Measurements from ENCODE around the gene SH3RF3.

Gene SH3RF3

GRCh38 chr2:109373791-109374547 is 245.0 kb downstream of the SH3RF3 start:
- TF ChIP-seq CTCF (IDR thresholded peaks at IDR 0.05; ENCODE audit: insufficient read depth, low read depth, low read length, missing control alignments), result no peak
- H3K4me3 ChIP-seq (ENCODE audit: low read length), result no peak overlapping the region
- DNase-seq (ENCODE audit: low read depth), result no peak

GRCh38 chr2:109374548-109375130 is 245.6 kb downstream of the SH3RF3 start:
- no peak overlapping the region for H3K4me3 ChIP-seq (ENCODE audit: low read length)
- no peak for TF ChIP-seq CTCF (IDR thresholded peaks at IDR 0.05; ENCODE audit: insufficient read depth, low read depth, low read length, missing control alignments)
- no peak for DNase-seq (ENCODE audit: low read depth)

GRCh38 chr2:109375131-109375561 is 246.1 kb downstream of the SH3RF3 start:
- DNase-seq (ENCODE audit: low read depth), result no peak
- H3K4me3 ChIP-seq (ENCODE audit: low read length), result no peak overlapping the region
- TF ChIP-seq CTCF (IDR thresholded peaks at IDR 0.05; ENCODE audit: insufficient read depth, low read depth, low read length, missing control alignments), result no peak

GRCh38 chr2:109375656-109376055 is 246.7 kb downstream of the SH3RF3 start:
- no peak overlapping the region for H3K4me3 ChIP-seq (ENCODE audit: low read length)
- no peak for DNase-seq (ENCODE audit: low read depth)
- no peak for TF ChIP-seq CTCF (IDR thresholded peaks at IDR 0.05; ENCODE audit: insufficient read depth, low read depth, low read length, missing control alignments)

GRCh38 chr2:109376115-109376514 is 247.1 kb downstream of the SH3RF3 start:
- DNase-seq (ENCODE audit: low read depth), result peak; percentile 33
- H3K4me3 ChIP-seq (ENCODE audit: low read length), result no peak overlapping the region
- no peak for TF ChIP-seq CTCF (IDR thresholded peaks at IDR 0.05; ENCODE audit: insufficient read depth, low read depth, low read length, missing control alignments)

- H3K4me3 ChIP-seq (ENCODE audit: low read length), result no peak overlapping the region
- TF ChIP-seq CTCF (IDR thresholded peaks at IDR 0.05; ENCODE audit: insufficient read depth, low read depth, low read length, missing control alignments), result no peak
- peak; percentile 5 for DNase-seq (ENCODE audit: low read depth)
Observed at GRCh38 chr2:109376796-109377495, 247.9 kb downstream of the SH3RF3 start.
